ENCODE data around the gene SERTAD1. TPM values are rescaled to one million over a fixed set of nuclear protein-coding genes. Genes with fewer than 3 reads are reported as not detected.

Gene SERTAD1
- total and polyA plus RNA-seq, 11 donors, result 7.6 to 40.2 (median 11.5) TPM

- WGBS, 4 donors, result 2 to 3% (median 3%) methylated on average over 40 to 56 of the region's 56 CpGs
- DNase-seq (peak; percentile 95 to 97 (median 96)), ATAC-seq (peak; percentile 82 to 88 (median 87))
- peaks cover 3 to 24% (median 16%) of the 10 kb centered on the region in 9 donors for H3K36me3 ChIP-seq
- H3K4me3 ChIP-seq, result peak overlapping the region; percentile 30 to 75 (median 64)
- no peaks in the 10 kb centered on the region for H3K27me3 ChIP-seq
- H3K4me1 ChIP-seq, result peaks cover 0 to 58% (median 43%) of the 10 kb centered on the region in 12 donors
- intact Hi-C loops (cut with DNase I), result loop anchor here in 7 of 10 donors (1.0 to 10.0 kb wide), 9 partner anchors 12 to 386 kb away; partner anchors contain the start of genes C19orf47 (in 2 of the 7), PLD3 (in 2 of the 7), SERTAD3 (in 2 of the 7) and LTBP4 (in 1 of the 7)
- TF ChIP-seq POLR2A (IDR thresholded peaks at IDR 0.05) (peak; percentile 57 to 86), CTCF (IDR thresholded peaks at IDR 0.05) (peak; percentile 83 to 99 (median 94))
- H3K27ac ChIP-seq, result peak overlapping the region; percentile 96 to 100 (median 99)
- H3K9me3 ChIP-seq, result no peaks in the 10 kb centered on the region
Observed at GRCh38 chr19:40420766-40421765, 4.7 kb downstream of the SERTAD1 start.

GRCh38 chr19:40420451-40420765 is 5.4 kb downstream of the SERTAD1 start:
- Histone ChIP-seq H3K36me3 (peaks cover 3 to 24% (median 16%) of the 10 kb centered on the region in 9 donors), H3K4me3 (peak overlapping the region; percentile 30 to 75 (median 64)), H3K27me3 (no peaks in the 10 kb centered on the region), H3K27ac (peak overlapping the region; percentile 96 to 100 (median 99)), H3K4me1 (peaks cover 0 to 60% (median 43%) of the 10 kb centered on the region in 12 donors), H3K9me3 (no peaks in the 10 kb centered on the region)
- DNase-seq (no peak), ATAC-seq (no peak)
- TF ChIP-seq CTCF (IDR thresholded peaks at IDR 0.05) (no peak), POLR2A (IDR thresholded peaks at IDR 0.05) (no peak)
- intact Hi-C loops (cut with DNase I), result loop anchor here in 5 of 10 donors (2.0 to 10.0 kb wide), 6 partner anchors 22 to 387 kb away; partner anchors contain the start of genes C19orf47 (in 2 of the 5), PLD3 (in 2 of the 5) and LTBP4 (in 1 of the 5)
- 55 to 63% (median 59%) methylated on average over 14 of the region's 14 CpGs for WGBS, 4 donors

DNA sequence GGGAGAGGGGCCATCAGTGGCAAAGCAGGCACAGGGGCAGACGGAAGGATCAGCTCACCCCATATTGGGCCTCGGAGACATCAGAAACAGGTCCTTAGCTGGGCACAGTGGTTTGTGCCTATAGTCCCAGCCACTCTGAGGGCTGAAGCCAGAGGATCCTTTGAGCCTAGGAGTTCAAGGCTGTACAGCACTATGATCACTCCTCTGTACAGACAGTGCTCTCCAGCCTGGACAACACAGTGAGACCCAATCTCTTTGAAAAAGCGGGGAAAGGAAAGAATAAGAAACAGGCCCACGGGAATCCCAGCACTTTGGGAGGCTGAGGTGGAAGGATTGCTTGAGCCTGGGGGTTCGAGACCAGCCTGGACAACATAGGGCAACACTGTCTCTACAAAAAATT is 6.0 kb downstream of the SERTAD1 start:
- intact Hi-C loops (cut with DNase I), result loop anchor here in 5 of 10 donors (2.0 to 10.0 kb wide), 6 partner anchors 23 to 388 kb away; partner anchors contain the start of genes C19orf47 (in 2 of the 5), PLD3 (in 2 of the 5) and LTBP4 (in 1 of the 5)
- Histone ChIP-seq H3K9me3 (no peaks in the 10 kb centered on the region), H3K36me3 (peaks cover 3 to 24% (median 16%) of the 10 kb centered on the region in 9 donors), H3K27ac (peak overlapping the region in 2 of 12 donors; percentile 96 to 99), H3K27me3 (no peaks in the 10 kb centered on the region), H3K4me3 (no peak overlapping the region), H3K4me1 (peaks cover 0 to 60% (median 43%) of the 10 kb centered on the region in 12 donors)
- 82 to 94% (median 92%) methylated on average over 5 of the region's 5 CpGs for WGBS, 4 donors
- TF ChIP-seq POLR2A (IDR thresholded peaks at IDR 0.05), result no peak
- no peak for TF ChIP-seq CTCF (IDR thresholded peaks at IDR 0.05)
- no peak for ATAC-seq
- DNase-seq, result no peak

All from heart left ventricle (tissue), 16 donors.